AG08396 (cell line): ENCODE results near the gene LTA4H.

Source experiments
- DNase-seq: peaks from one replicate; pipeline ENCODE4 v3.0.0; 2012; ENCODE audit warnings: low spot score, mixed read lengths

Gene LTA4H

DNA sequence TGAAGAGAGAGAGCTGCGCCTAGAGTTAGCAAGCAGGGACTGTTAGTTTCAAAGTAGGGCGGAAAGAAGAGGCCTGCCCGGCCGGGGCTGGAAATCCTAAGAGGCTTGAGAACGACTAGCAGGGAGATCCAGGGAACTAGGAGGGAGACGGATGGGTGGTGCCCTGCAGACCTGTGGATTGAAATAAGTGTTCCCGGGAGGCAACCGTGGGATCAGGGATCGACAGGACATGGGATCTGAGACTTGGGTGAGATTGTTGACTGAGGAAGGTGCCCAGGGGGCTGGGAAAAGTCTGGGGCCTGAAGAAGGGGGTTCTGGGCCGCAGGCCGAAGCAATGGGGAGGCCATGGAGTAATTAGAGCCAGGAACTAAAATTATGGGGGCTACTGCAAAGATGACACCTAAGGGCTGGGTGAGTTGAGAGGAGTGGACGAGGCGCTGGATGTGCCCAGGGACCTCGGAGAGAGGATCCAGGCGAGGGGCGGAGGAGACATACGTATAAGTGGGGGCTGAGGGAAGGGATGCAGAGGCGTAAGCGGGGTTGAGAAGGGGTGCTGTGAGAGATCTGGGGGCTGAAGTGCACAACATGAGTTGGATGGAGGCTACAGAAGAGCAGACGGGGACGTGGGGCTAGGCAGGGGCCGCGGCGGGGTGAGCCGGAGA lies 635 bp downstream of the LTA4H start:
- DNase-seq, result peak; percentile 35

DNA sequence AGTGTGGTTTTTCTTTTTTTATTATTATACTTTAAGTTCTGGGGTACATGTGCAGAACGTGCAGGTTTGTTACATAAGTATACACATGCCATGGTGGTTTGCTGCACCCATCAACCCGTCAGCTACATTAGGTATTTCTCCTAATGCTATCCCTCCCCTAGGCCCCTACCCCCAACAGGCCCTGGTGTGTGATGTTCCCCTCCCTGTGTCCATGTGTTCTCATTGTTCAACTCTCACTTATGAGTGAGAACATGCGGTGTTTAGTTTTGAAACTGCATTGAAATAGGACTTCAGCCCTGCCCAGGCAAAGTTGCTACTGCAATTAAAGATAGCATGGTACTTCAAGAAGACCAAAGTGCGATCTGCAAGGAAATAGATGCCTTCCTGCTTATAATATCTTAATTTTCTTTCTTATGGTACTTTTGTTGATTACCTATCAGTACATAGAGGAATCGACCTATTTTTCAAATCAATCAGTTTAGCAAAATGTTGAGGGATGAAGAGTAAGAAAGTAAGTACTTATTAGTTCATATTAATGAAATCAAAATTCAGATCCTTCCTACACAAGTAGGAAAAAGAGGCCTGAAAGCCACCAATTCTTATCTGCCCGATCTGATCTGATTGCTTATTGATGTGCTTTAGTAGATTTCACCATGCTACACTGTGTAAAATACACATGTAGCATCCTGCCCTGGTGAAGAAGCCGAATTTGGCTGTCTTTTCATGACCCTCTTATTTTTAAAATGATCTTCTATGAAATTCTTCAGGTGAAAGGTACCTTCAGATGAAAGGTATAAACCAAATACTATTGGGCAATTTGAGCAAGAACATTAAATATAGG lies 1.6 kb downstream of the LTA4H start:
- DNase-seq, result no peak

DNA sequence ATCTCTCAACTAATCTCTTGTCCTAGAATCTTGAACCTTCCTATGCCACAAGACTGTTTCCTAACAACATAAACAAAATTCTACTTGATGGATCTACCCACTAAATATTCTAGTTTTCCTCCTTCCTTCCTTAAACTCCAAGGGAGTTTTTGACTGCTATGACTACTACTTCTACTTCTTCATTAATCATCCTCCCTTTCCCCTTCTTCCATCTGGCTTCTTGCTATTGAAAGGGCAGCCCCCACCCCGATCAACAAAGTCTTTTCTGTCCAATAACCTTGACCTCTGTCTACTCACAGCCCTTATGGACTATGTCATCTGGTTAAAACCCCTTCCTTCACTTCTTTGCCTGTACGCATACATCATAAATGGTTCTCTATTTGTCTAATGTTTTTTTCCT lies 5.6 kb downstream of the LTA4H start:
- no peak for DNase-seq

DNA sequence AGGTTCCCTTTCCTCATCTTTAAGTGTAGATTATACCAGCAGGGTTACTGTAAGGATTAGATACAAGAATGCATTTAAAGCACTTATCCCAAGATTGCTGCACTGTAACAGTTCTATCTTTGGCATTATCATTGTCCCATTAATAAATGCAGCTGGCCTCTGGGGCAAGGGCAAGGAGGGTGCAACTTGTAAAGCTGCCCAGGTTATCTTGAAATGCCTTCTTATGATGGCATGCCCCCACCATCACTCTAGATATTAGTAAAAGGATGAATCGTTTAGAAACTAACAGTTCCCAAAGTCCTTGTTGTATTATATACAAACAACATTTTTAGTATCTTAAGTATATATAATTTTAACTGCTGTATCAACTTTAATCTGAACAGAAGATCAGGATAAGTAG lies 6.8 kb downstream of the LTA4H start:
- no peak for DNase-seq

DNA sequence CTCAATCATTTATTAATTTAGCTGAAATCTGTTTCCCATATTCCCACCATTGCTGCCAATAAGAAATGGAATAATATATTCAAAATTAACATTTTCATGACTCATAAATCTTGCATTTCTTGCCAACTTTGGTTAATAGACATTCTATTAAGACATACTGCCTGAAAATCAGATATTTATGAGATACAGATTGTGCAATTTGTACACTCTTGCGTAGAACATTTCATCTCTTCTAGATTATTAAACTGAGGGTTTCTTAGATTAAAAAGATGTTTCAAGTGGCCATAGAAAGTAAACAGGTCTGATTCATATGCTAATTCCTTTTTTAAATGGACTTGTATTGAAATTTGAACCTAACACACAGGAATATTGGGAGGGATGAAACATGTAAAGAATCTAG lies 9.1 kb downstream of the LTA4H start:
- DNase-seq, result no peak

DNA sequence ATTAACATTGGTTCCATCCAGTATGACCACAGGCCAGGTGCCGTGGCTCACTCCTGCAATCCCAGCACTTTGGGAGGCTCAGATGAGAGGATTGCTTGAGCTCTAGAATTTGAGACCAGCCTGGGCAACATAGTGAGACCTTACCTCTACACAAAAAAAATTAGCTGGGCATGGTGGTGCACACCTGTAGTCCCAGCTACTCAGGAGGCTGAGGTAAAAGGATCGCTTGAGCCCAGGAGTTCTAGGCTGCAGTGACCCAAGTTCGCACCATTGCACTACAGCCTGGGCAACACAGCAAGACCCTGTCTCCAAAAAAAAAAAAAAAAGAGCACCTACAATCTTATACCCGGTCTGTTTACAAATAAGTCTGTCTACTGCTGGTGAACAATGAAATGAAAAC lies 9.9 kb downstream of the LTA4H start:
- no peak for DNase-seq

DNA sequence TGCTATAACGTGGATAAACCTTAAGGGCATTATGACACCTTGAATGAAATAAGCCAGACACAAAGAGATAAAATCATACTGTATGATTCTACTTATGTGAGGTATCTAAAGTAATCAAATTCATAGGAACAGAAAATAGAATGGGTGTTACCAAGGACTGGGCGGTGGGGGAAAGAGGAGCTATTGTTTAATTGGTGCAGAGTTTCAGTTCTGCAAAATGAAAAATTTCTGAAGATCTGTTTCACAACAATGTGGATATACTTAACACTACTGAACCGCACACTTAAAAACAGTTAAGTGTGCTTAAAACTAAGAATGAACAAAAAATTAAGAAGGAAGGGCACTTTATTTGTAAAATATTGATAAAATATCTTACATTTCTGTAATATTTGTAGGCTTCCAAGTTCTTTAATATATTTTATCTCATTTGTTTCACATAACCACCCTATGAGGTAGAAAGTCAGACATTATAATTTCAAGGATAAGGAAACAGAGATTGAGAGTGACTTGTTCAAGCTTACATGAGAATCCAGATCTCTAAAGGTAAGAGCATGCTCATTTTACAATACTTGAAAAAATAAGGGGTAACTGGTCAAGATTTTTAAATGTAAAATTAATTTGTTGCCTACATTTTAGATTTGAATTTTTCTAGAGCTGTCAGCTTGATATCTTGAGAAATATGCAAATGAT lies 14.9 kb downstream of the LTA4H start:
- DNase-seq, result no peak

DNA sequence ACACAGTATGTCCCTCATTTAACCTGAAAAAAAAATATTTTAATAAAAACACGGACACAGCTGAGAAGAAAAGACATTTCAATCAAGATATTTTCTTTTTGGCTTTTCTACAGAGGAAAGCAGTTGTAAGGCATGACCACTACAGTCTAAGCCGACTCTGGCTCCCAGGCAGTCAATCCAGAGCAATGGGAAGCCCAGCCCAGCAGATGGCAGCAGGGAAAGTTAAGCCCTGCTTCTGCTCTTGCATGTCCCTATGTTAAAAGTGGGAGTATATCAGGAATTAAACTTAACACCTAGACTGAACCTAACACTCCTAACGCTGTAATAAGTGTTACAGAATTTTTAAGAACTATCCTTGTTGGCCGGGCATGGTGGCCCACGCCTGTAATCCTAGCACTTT lies 19.7 kb downstream of the LTA4H start:
- DNase-seq, result no peak

DNA sequence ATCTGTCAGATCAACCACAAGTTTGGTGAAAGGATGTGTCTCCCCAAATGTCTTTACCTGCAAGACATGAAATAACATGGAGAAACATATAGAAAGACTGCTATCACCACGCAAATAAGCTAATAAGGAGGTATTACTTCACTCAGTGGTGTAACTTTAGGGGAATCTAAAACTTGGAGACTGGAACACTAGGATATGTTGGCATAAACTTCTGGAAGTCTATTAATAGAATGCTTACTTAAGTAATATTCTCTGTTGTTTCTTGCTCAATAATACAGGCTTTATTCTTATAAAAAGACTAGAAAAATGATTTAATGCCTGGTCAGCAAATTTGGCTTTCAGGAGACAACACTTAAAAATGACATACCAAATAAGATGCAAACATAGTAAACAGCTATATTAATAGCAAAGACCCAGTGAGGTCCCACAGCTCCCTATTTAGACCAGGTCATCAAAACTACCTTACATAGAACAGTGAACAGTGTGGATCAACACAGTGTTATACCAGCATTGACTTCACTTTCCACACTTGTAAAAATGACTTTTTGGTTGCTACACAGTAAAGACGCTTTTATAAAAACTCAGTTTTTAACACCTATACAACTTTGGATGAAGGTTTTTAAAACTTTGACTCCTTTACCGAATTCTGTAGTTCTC lies 20.3 kb downstream of the LTA4H start:
- no peak for DNase-seq

DNA sequence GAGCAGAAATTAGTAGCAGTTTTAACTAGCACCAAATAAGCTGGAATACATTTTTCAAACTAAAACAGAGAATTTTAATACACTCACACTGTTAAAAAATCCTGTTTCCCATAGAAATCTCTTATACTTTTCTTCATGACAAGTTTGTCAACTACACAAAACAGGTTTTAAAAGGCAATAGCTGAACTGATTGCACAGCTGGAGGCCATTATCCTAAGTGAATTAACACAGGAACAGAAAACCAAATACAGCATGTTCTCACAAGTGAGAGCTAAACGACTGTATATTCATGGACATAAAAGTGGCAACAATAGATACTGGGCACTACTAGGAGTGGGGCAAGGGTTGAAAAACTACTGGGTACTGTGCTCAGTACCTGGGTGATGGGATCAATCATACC lies 27.7 kb downstream of the LTA4H start:
- DNase-seq, result no peak

DNA sequence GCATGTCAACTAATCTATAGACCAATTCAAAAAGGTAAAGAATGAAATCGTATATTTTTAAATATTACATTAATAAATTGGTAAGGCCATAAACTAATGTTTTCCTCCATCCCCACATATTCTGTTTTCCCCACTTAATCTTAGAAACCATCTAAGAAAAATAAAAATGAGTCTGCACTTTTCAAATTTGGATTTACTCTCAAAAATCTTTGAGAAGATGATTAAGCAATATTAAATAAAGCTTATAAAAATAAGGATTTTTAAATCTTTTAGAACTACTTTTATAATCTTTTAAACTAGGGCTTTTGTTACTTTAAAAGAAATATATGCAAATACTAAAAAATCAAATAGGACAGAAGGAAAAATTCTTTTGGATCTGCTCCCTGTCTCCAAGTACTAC lies 28.7 kb downstream of the LTA4H start:
- DNase-seq, result no peak

DNA sequence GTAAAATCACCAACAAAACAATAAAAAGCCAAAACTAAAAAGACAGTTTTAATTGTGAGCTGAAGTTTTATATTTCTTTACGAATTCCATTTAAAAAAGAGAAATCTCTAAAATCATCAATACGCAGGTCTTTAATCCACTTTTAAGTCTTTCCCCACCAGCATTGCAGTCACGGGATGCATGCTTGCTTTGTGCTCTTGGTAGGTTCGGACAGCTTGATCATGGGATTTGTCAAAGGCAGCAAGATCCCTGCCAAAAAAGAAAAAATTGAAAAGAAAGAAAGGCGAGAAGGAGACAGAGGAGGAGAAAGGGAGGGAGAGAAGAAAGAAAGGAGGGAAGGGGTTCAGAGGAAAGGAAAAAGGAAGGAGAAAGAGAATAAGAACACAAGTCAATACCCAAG lies 34.5 kb downstream of the LTA4H start:
- DNase-seq, result no peak

DNA sequence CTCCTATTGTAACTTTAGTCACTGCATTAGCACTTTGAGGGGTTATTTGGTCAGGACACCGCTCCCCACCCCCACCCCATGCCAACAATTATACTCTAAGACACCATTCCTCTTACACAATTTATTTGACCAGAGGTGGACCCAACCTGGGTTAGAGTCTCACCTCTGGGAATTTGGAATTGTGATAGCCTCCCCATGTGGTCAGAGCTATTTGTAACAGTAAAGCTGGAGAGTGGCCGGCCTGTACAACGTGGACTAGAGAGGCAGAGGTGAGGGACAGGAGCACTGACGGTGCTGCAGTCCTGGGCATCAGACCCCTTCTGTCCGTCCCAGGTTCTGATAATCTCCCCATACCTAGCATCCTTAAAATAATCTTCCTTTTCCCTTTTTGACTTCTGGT lies 35.9 kb downstream of the LTA4H start:
- no peak for DNase-seq

DNA sequence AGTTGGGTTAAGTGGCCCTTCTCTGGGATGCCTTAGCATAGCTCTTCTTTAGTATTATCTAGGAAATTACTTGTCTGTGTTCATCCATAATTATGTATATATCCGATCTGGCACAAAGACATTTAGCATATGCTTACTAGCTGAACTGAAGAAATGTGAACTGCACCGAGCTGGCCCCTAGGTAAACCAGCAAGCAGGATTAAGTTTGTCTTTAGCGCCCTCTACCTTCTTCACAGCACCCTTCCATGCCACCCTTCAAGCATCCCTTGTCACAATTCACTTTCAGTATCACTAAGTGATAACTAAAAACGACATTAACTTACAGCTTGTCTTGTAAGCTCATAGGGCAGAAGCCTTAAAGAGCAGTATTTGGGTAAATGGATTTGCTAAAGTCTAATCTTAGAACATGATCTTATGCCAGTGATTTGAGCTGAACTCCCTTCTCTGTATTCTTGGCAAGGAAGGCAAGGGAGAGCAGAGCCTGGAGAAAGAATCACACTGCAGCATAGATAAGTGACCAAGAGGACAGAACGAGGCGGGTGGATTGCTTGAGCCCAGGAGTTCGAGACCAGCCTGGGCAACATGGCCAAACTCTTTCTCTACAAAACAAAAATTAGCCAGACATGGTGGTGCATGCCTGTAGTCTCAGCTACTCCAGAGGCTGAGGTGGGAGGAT lies 36.6 kb downstream of the LTA4H start:
- DNase-seq, result peak; percentile 64

DNA sequence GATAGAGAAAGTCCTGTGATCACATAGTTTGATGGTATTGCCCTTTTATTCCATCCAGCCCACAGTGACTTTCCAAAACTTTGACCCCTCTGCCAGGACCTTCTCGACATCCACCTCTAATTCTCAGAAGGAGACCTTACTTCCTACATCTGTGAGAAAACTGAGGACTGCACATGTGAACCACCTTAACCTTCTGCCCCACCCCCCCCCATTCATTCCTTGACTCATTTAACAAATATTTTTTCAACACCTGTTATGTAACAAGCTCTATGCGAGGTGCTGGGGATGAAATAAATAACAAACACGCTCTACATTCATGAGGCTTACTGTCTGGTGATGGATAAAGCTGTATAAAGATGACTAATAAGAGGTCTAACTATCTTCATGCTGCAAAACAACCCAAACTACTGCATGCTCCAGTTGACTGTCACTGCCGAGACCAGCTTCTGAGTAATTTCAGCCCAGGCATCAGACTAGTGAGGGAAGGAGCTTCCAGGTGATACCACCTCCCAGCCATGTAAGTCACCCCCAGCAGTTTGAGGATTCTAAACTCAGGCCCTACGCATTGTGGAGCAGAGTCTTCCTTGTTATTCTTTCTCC lies 37.4 kb downstream of the LTA4H start:
- DNase-seq, result no peak

DNA sequence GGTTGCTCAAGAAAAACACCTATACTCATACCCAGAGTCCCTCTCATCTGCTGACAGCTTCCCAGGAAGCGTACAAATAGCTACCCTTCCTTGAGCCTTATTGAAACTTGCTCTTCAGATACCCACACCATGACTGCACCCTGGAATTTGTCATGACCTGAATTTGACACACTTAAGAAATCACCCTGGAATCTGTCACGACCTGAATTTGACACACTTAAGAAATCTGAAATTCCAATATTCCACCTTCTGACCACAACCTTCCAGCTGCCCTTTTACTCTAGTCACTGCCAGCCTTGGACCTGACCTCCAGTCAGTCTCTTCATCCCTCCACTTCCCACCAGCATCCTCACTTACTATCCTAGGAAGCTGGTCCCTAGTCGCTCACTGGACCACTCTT lies 38.1 kb downstream of the LTA4H start:
- no peak for DNase-seq

DNA sequence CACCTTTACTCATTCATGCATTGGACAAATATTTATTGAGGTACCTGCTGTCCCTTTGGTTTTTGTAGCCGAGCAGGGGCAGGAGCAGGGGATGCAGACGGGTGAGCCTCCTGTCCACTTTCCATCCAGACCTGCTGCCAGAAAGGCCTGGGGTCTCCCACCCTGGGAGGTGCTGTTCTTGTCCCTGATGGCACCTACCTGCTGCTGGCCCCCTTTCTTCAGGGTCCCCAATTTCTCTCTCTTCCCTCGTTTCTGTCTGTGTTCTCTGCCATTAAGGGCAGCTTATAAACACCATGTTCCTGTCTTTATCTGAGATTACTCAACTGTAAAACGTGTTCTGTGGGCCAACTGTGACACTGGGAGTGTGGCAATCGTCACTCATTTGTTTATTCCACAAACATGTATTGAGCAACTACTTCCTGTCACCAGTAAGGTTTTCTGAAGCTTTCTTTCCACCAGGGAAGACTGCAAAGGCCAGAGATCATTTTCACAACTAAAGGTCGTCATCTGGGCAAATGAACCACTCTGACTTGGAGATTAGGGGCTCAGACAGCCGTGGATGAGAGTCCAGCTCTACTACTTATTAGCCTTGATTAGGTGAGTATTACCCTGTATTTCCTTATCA lies 39.2 kb downstream of the LTA4H start, which contains the start of gene HAL:
Gene HAL (minus strand): TSS at position 311 of the 625 bp plus-strand sequence. CDS start 434 bp downstream, outside the sequence.
- no peak for DNase-seq

DNA sequence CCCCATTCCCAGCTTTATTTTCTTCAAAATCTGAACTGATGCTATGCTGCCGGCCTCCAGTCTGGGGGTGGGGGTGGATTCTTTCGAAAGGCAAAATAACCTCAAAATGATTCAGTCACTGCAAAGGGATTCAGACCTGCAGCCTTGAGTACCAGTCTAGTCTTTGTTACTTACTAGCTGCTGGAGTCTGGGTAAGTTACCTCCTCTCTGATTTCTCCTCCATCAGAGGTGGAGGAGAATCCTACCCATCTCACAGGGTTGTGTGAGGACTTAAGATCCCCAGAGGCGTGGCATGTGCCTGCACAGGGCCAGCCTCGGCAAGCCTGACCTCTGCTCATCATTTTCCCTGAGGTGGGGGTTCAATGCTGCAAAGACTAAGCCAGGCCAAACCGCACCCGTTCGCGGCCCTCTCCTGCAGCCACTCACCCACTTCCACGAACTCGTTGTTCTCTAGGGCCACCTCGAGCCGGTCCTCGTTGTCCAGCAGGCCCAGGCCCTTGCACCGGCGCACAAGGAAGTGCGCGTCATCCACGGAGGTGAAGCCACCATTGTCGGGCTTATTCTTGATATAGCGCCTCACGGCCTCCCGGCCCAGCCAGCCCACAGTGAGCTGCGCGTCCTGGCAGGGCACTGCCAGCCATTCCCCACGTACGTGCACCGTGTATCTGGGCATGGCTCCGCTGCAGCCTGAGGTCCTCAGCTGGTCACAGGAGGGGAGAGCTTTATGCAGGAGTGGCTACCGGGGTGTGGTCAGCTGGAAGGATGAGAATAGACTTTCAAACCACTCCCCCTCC lies 40.0 kb downstream of the LTA4H start:
- no peak for DNase-seq

DNA sequence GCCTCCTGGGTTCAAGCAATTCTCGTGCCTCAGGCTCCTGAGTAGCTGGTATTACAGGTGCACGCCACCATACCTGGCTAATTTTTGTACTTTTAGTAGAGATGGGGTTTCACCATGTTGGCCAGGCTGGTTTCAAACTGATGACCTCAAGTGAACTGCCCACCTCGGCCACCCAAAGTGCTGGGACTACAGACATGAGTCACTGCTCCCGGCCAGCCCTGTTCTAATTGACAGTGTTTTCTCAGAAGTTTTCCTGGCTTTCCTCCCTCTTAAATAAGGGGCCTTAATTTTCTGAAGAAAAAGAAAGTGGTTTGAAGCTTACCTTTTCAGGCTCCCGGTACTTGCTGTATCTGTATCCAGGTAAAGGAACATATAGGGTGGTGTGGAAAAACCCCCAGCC lies 40.9 kb downstream of the LTA4H start:
- no peak for DNase-seq

DNA sequence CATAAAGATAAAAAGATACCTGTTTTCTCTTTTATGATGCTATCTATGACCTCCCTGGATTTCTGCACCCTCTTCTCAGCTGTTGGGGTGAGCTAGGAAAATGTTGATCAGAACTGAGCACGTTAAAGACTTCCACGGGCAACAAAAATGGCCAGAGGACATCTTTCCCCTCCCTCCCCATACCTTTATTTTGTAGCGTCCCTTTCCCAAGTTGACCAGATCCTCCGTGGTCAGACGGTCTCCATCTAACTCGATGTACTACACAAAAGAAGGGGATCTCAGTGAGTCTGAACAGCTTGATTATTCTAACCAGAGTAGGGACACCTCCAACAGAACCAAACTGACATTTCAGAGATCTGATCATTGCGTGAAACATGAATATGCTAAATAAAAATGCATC lies 41.5 kb downstream of the LTA4H start:
- DNase-seq, result no peak
